HFFc6 (cell line): ENCODE measurements around the gene KIF23. TPM values are rescaled to one million over a fixed set of nuclear protein-coding genes. Genes with fewer than 3 reads are reported as not detected.

Source experiments
- DNase-seq: peaks from one replicate; pipeline ENCODE4 v3.0.0-alpha.2; 2018
- H3K27ac Mint-ChIP-seq: 2 replicates; pipeline ENCODE4 v1.8.0; 2020; ENCODE audit warnings: mild to moderate bottlenecking, mixed read lengths
- H3K27me3 Mint-ChIP-seq: 2 replicates; pipeline ENCODE4 v1.8.0; 2021; ENCODE audit warnings: mild to moderate bottlenecking, moderate library complexity, mixed read lengths; ENCODE audit not compliant: insufficient read depth
- H3K36me3 Mint-ChIP-seq: 2 replicates; pipeline ENCODE4 v1.8.0; 2021; ENCODE audit warnings: low read depth, mixed read lengths
- H3K4me1 Mint-ChIP-seq: 2 replicates; pipeline ENCODE4 v1.8.0; 2020; ENCODE audit warnings: low read depth, mixed read lengths
- H3K4me3 Mint-ChIP-seq: 2 replicates; pipeline ENCODE4 v1.8.0; 2020; ENCODE audit warnings: mild to moderate bottlenecking, moderate library complexity, mixed read lengths
- H3K9me3 Mint-ChIP-seq: 2 replicates; pipeline ENCODE4 v1.8.0; 2020; ENCODE audit warnings: mild to moderate bottlenecking, mixed read lengths
- CTCF ChIP-seq: fragments of 200-600 bp; sonication (generic); IDR thresholded peaks from 2 replicates; pipeline ENCODE4 v1.5.0; 2021; ENCODE audit warnings: antibody characterized with exemption, mild to moderate bottlenecking
- total RNA-seq, 6 experiments: library from RNA; stranded (reverse); fragmentation: NEBNext Ultra II Directional; extraction: Animal tissue kit (Norgen Biotek cat#: 25700); gene quantifications; 2 replicates in 1 of 6; 3 replicates in 5 of 6; pipeline ENCODE4 v1.2.3, GENCODE V29; 2021

KIF23 gene
- total RNA-seq, 6 experiments from 2014 or later, result 37.0 to 74.7 (median 64.6) TPM

- peaks cover 57% of the 10 kb centered on the region for H3K4me1 Mint-ChIP-seq
- peak overlapping the region; percentile 96 for H3K27ac Mint-ChIP-seq
- H3K4me3 Mint-ChIP-seq, result peak overlapping the region; percentile 98
- H3K27me3 Mint-ChIP-seq, result peaks cover 5% of the 10 kb centered on the region
- no peak for DNase-seq
- peaks cover 48% of the 10 kb centered on the region for H3K36me3 Mint-ChIP-seq
- TF ChIP-seq CTCF, result no peak
- peaks cover 11% of the 10 kb centered on the region for H3K9me3 Mint-ChIP-seq
Observed at GRCh38 chr15:69454953-69455352, 40.8 kb downstream of the KIF23 start.

- Mint-ChIP-seq H3K27me3 (peaks cover 5% of the 10 kb centered on the region), H3K4me1 (peaks cover 52% of the 10 kb centered on the region), H3K4me3 (0 out of 2 replicates have a peak overlapping the region, but pooled peaks have one; percentile 9), H3K27ac (peak overlapping the region; percentile 96), H3K9me3 (peaks cover 11% of the 10 kb centered on the region), H3K36me3 (peaks cover 48% of the 10 kb centered on the region)
- no peak for TF ChIP-seq CTCF
- no peak for DNase-seq
Observed at GRCh38 chr15:69456208-69457166, 42.3 kb downstream of the KIF23 start.

GRCh38 chr15:69457304-69458280 is 43.4 kb downstream of the KIF23 start:
- peaks cover 11% of the 10 kb centered on the region for H3K9me3 Mint-ChIP-seq
- H3K36me3 Mint-ChIP-seq, result peaks cover 44% of the 10 kb centered on the region
- no peak overlapping the region for H3K4me3 Mint-ChIP-seq
- H3K4me1 Mint-ChIP-seq, result peaks cover 42% of the 10 kb centered on the region
- no peak for DNase-seq
- peaks cover 5% of the 10 kb centered on the region for H3K27me3 Mint-ChIP-seq
- no peak for TF ChIP-seq CTCF
- H3K27ac Mint-ChIP-seq, result peak overlapping the region; percentile 56

GRCh38 chr15:69459066-69459465 is 44.9 kb downstream of the KIF23 start:
- H3K9me3 Mint-ChIP-seq, result peaks cover 1% of the 10 kb centered on the region
- TF ChIP-seq CTCF, result no peak
- peaks cover 33% of the 10 kb centered on the region for H3K36me3 Mint-ChIP-seq
- peaks cover 48% of the 10 kb centered on the region for H3K4me1 Mint-ChIP-seq
- H3K27me3 Mint-ChIP-seq, result no peaks in the 10 kb centered on the region; the same call in none of the 2 replicates
- H3K27ac Mint-ChIP-seq, result 0 out of 2 replicates have a peak overlapping the region, but pooled peaks have one; percentile 4
- H3K4me3 Mint-ChIP-seq, result no peak overlapping the region
- no peak for DNase-seq

GRCh38 chr15:69460481-69460880 is 46.3 kb downstream of the KIF23 start:
- H3K9me3 Mint-ChIP-seq, result no peaks in the 10 kb centered on the region
- no peaks in the 10 kb centered on the region; the same call in none of the 2 replicates for H3K27me3 Mint-ChIP-seq
- peaks cover 19% of the 10 kb centered on the region for H3K36me3 Mint-ChIP-seq
- peaks cover 42% of the 10 kb centered on the region for H3K4me1 Mint-ChIP-seq
- no peak for TF ChIP-seq CTCF
- DNase-seq, result no peak
- H3K4me3 Mint-ChIP-seq, result no peak overlapping the region
- peak overlapping the region; percentile 21; the same call in 1 of the 2 replicates for H3K27ac Mint-ChIP-seq
